Liver (tissue), 3 donors: ENCODE measurements around the gene BCL2.

ENCODE experiments used
- EGR1 ChIP-seq, 2 donors: IDR thresholded peaks; 2 replicates each; pipeline ENCODE4 v1.6.1; 2016 to 2018; ENCODE audit warnings: antibody characterized with exemption in 2 of 2, low read depth in 2 of 2
- FOXA1 ChIP-seq: IDR thresholded peaks from 2 replicates; pipeline ENCODE4 v1.6.1; 2016; ENCODE audit warnings: antibody characterized with exemption
- TF ChIP-seq, protein P1 (sequence below): fragments of 150-350 bp; IDR thresholded peaks from 2 replicates; pipeline ENCODE4 v1.5.1; 2017; ENCODE audit warnings: improper control_type of control experiment, low read depth, low read length; ENCODE audit not compliant: missing input control
- donor health status: healthy.
- donor health status: healthy.

DNA sequence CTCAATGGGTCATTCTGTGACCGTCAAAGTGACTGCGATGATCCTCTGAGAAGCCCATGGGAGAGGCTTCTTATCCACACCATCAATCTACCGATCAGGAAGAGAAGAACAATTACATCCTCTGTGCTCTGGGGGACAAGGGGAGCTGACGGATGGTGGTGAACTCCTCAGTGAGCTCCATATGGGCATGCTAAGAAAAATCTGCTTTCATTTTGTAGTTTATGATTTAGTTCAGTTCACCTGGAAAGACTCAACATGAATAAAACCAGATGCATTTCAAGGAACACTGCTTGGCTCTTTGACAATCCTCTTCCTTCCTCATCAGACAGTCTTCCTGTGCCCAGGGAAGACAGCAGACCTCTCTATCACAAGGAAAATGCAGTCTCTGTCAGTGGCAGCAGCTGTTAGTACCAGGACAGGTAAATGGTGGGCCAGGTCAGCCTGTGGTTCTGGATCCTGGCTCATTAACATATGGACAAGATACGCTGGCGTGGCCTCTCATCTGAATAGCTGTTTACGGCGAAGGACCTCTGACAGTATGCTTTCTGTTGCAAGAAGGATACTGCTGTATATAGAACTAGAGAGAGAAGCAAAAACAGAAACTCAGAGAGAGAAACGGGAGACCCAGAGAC is 176.9 kb downstream of the BCL2 start:
- TF ChIP-seq, protein P1, sequence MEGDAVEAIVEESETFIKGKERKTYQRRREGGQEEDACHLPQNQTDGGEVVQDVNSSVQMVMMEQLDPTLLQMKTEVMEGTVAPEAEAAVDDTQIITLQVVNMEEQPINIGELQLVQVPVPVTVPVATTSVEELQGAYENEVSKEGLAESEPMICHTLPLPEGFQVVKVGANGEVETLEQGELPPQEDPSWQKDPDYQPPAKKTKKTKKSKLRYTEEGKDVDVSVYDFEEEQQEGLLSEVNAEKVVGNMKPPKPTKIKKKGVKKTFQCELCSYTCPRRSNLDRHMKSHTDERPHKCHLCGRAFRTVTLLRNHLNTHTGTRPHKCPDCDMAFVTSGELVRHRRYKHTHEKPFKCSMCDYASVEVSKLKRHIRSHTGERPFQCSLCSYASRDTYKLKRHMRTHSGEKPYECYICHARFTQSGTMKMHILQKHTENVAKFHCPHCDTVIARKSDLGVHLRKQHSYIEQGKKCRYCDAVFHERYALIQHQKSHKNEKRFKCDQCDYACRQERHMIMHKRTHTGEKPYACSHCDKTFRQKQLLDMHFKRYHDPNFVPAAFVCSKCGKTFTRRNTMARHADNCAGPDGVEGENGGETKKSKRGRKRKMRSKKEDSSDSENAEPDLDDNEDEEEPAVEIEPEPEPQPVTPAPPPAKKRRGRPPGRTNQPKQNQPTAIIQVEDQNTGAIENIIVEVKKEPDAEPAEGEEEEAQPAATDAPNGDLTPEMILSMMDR: no peak
- TF ChIP-seq EGR1 (IDR thresholded peaks at IDR 0.05; ENCODE audit: low read depth in 2 of 2) (no peak), FOXA1 (no peak)
